H1 (cell line): ENCODE data around the gene KCNJ12. TPM values are rescaled to one million over a fixed set of nuclear protein-coding genes. Genes with fewer than 3 reads are reported as not detected.

ENCODE experiments used
- ATF2 ChIP-seq: IDR thresholded peaks from 2 replicates; pipeline ENCODE4 v1.6.1; 2012; ENCODE audit warnings: low read length, inconsistent platforms
- CHD7 ChIP-seq: fragments of 300-600 bp; sonication (generic); IDR thresholded peaks from 2 replicates; pipeline ENCODE4 v1.7.1; 2012; ENCODE audit warnings: low read length, moderate library complexity, mild to moderate bottlenecking, inconsistent platforms; ENCODE audit not compliant: insufficient replicate concordance
- KDM5A ChIP-seq: fragments of 200-600 bp; IDR thresholded peaks from 2 replicates; pipeline ENCODE4 v1.7.1; 2012; ENCODE audit warnings: mild to moderate bottlenecking, low read length, inconsistent platforms, mixed read lengths
- NRF1 ChIP-seq: IDR thresholded peaks from 2 replicates; pipeline ENCODE4 v1.6.1; 2011; ENCODE audit warnings: mild to moderate bottlenecking, low read depth, low read length, improper control_type of control experiment
- RBBP5 ChIP-seq: IDR thresholded peaks from 2 replicates; pipeline ENCODE4 v1.7.1; 2012; ENCODE audit warnings: low read depth, mild to moderate bottlenecking, inconsistent platforms, low read length, moderate library complexity, borderline replicate concordance
- SAP30 ChIP-seq: fragments of 300-600 bp; sonication (generic); IDR thresholded peaks from 2 replicates; pipeline ENCODE4 v1.7.1; 2012; ENCODE audit warnings: low read length, moderate library complexity, mild to moderate bottlenecking, inconsistent platforms; ENCODE audit not compliant: insufficient read depth, insufficient replicate concordance
- polyA plus RNA-seq, 7 experiments: library from polyadenylated mRNA; depleted of rRNA in 3 of 7; stranded (reverse) in 5 of 7; unstranded in 2 of 7; fragments of >200 nt in 5 of 7; fragments of 200-250 nt in 2 of 7; gene quantifications; 1 replicate in 5 of 7; 2 replicates in 1 of 7; 4 replicates in 1 of 7; pipeline versions ENCODE4 v1.2.1 to v1.2.3, GENCODE V29; 2011 to 2013; ENCODE audit warnings: missing spikeins in 2 of 7, mixed read lengths in 2 of 7
- total RNA-seq: library from RNA; stranded (reverse); fragmentation: NEBNext Ultra II Directional; extraction: Animal tissue kit (Norgen Biotek cat#: 25700); gene quantifications from 2 replicates; pipeline ENCODE4 v1.2.1, GENCODE V29; 2021

The KCNJ12 gene
- total and polyA plus RNA-seq, 2 of the 8 experiments (the other 6 are each of a cell fraction or from before 2014, with no cell fraction given): 1.2 to 1.5 TPM

GRCh38 chr17:21425321-21425720 is 49.2 kb downstream of the KCNJ12 start (continued):
- TF ChIP-seq CHD7: no peak
- TF ChIP-seq SAP30: no peak
- TF ChIP-seq KDM5A: no peak
- no peak for TF ChIP-seq ATF2
- TF ChIP-seq RBBP5: no peak
- no peak for TF ChIP-seq NRF1
